HL-60 (cell line): ENCODE data around the gene ZNF521.

Experiments
- CTCF ChIP-seq: IDR thresholded peaks from one replicate; pipeline ENCODE4 v1.5.1; 2011; ENCODE audit warnings: low read length, control low read depth, inconsistent platforms; ENCODE audit not compliant: insufficient read depth
- POLR2AphosphoS5 ChIP-seq: IDR thresholded peaks from 2 replicates; pipeline ENCODE4 v1.6.1; 2012; ENCODE audit warnings: low read depth
- REST ChIP-seq: IDR thresholded peaks from 2 replicates; pipeline ENCODE4 v1.6.1; 2012; ENCODE audit warnings: low read depth; ENCODE audit not compliant: insufficient replicate concordance
- SPI1 ChIP-seq: IDR thresholded peaks from 2 replicates; pipeline ENCODE4 v1.6.1; 2012; ENCODE audit warnings: low read depth, mild to moderate bottlenecking, borderline replicate concordance

- no peak for TF ChIP-seq CTCF
- no peak for TF ChIP-seq POLR2AphosphoS5
- no peak for TF ChIP-seq REST
- no peak for TF ChIP-seq SPI1
These were observed 18.4 kb upstream of the ZNF521 start for GRCh38 chr18:25370391-25370790.
